GM19324 (cell line): Measurements from ENCODE around the gene ZNF724.
"Not testable (repeated sequence)": the region's sequence is repeated elsewhere in the genome, so short reads cannot be mapped to it uniquely, and the experiment has no call there.

ENCODE experiments used
- ATAC-seq: cut with Tn5 transposase; IDR thresholded peaks from one replicate; pipeline ENCODE4 v1.9.1; 2021; ENCODE audit warnings: mild to moderate bottlenecking, moderate library complexity; ENCODE audit not compliant: unreplicated experiment, low FRiP score

Gene ZNF724

GRCh38 chr19:23249911-23250649 lies at the start of gene ZNF724:
ZNF724 (minus strand) TSS chr19:23250394; CDS start chr19:23250242, 152 bp downstream.
- ATAC-seq: peak; percentile 99

DNA sequence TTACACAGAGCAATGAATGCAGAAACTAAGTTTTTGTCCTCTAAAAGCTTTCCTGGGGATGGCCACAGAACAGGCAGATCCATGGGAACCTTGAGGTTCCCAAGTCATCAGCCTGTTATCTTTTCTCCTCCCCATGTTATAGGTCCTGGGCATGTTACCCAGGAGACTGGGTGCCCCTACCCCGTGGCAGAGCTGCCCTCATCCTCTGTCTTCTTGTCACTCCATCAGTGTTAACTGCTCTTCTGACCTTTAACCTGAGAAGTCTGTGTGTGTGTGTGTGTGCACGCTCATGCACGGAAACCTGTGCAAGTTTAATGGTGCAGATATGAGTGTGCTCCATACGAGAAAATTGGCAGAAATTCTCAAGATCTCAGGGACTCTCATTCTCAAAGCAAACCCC lies 43.9 kb upstream of the ZNF724 start:
- no peak for ATAC-seq

DNA sequence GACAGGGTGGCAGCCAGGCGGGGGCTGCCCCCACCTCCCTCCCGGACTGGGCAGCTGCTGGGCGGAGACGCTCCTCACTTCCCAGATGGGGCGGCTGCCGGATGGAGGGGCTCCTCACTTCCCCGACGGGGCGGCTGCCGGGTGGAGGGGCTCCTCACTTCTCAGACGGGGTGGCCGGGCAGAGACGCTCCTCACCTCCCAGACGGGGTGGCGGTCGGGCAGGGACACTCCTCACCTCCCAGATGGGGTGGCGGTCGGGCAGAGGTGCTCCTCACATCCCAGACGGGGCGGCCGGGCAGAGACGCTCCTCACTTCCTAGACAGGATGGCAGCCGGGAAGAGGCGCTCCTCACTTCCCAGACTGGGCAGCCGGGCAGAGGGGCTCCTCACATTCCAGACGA lies 39.8 kb upstream of the ZNF724 start:
- not testable (repeated sequence) for ATAC-seq

DNA sequence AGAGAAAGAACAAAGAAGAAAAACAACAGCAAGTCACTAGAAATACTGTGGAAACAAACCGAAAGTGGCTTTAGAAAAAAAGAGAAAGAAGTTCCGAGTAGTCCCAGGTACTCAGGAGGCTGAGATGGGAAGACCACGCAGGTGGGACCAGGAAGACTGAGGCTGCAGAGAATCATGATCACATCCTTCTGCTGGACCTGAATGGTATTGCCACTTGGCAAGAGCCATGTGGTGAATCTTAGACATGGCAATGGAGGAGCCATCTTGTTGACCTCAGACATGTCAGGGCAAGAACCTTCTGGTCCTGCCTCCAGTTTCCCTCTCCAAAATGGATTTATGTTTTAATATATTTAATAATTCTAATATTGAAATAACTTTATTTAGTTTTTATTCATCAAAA lies 37.4 kb upstream of the ZNF724 start:
- no peak for ATAC-seq

DNA sequence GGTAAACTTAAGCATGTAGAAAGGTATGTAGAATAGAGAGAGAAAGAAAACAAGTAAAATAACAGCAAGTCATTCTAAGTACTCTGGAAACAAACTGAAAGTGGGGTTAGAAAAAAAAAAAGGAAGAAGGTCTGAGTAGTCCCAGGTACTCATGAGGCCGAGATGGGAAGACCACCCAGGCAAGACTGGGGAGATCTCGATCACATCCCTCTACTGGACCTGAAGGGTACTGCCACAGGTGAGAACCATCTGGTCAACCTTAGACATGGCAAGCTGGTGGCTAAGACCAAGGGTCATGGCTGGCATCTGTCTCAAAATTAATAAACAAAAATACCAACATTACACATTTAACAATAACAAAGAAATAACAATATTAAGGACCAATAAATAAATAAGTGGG lies 36.3 kb upstream of the ZNF724 start:
- no peak for ATAC-seq

- no peak for ATAC-seq
Measured at GRCh38 chr19:23285948-23286347, 35.8 kb upstream of the ZNF724 start.

- not testable (repeated sequence) for ATAC-seq
Measured at GRCh38 chr19:23285326-23285725, 35.1 kb upstream of the ZNF724 start.

- no peak for ATAC-seq
Measured at GRCh38 chr19:23283925-23284324, 33.7 kb upstream of the ZNF724 start.

DNA sequence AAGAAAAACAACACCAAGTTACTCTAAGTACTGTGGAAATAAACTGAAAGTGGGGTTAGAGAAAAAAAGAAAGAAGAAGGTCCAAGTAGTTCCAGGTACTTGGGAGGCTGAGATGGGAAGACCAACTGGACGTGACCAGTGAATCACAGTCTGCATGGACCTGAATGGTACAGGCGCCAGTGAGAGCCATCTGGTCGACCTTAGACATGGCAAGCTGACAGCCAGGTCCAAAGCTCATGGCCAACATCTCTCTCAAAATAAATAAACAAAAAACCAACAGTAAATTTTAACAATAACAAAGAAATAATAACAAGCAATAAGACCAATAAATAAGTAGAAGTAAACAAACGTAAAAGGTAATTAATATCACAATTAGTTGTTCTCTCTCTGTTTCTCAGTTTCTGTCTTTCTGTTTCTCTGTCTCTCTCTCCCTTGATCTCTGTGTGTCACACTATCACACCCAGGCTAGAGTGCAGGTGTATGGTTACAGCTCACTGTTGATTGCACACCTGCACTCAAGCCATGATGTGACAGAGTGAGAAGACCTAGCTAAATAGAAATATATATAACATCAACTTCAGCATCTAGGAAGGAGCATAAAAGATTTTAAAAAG lies 31.6 kb upstream of the ZNF724 start:
- ATAC-seq: no peak

DNA sequence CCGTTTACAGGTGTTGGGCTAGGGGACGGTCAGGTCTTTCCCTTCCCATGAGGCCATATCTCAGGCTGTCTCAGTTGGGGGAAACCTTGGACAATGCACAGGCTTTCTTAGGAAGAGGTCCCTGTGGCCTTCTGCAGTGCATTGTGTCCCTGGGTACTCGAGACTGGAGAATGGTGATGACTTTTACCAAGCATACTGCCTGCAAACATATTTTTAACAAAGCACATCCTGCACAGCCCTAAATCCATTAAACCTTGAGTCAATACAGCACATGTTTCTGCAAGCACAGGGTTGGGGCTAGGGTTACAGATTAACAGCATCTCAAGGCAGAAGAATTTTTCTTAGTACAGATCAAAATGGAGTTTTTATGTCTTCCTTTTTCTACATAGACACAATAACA lies 27.9 kb upstream of the ZNF724 start:
- not testable (repeated sequence) for ATAC-seq

- peak; percentile 99 for ATAC-seq
Measured at GRCh38 chr19:23273590-23274412, 23.6 kb upstream of the ZNF724 start.

DNA sequence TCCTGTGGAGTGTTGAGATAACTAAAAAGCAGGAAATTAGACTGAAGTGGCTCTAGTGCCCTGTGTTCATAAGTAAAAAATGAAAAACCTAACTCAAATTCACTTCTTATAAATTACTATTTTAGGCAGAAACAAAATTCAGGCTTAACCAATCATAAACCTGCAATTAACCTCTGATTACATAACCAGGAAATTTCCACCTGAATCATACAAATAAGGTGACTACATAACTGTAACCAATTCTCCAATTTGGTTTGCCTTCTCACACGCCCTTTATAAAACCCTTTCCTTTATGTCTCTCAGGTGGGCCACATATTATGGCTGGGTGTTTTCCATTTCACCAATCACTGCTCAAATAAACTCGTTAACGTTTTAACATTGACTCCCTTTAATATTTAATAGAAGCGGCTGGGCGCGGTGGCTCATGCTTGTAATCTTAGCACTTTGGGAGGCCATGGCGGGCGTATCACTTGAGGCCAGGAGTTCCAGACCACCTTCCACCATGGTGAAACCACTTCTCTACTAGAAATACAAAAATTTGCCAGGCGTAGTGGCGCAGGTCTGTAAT lies 22.9 kb upstream of the ZNF724 start:
- ATAC-seq: no peak

- ATAC-seq: no peak
Measured at GRCh38 chr19:23263870-23264590, 13.8 kb upstream of the ZNF724 start.

DNA sequence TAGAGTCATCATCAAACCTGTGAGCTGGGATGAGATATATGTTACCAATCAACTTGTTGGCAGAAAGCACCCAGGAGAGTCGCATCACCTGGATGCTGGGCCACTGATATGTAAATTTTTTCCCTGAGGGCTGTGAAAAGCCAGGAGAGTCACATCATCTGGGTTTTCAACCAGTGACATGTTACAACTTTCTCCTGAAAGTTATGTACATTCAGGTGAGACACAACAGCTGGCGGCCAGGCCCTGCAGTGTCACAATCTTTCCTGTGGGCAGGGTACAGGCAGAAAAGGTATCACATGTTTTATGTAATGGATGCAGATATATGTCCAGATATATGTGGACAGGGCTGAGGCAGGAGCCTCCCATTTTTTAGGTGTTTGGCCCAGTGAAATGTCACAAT lies 13.2 kb upstream of the ZNF724 start:
- no peak for ATAC-seq

DNA sequence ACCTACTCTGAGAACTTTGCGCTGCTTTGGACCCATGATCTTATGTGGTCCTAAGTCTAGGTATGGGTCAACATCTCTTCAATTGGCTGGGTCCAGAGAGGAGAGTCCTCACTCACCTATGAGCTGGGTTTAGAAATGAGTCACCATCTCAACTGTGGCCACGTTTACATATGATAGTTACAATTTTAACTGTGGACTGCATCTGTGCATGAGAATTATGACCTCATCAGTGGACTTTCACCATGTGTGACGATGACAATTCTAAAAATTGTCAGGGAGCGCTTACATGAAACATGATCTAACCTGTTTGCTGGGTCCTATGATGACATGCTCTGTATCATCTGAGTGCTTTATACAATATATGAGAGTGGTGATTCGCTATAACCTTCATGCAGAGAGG lies 12.7 kb upstream of the ZNF724 start:
- ATAC-seq: no peak

DNA sequence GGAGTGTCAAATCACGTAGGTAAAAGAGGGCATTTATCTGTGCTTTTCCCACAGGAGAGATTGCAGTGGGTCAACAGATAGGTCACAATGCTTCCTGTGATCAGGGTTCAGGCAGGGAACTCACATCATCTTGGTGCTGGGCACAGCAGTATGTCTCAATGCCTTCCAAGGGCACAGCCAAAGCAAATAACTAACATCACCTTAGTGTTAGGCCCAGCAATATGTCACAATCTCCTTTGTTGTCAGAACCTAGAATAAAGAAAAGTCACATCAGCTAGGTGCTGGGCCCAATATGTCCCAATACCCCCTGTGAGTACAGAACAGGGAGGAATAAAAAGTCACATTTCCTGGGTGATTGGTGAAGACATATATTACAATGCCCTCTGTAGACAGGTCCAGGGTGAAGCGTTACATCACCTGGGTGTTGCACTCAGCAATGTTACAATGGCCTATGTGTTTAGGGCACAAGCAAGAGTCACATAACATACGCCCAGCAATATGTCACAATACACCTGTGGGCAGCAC lies 11.4 kb upstream of the ZNF724 start:
- ATAC-seq: no peak

- ATAC-seq: no peak
Measured at GRCh38 chr19:23260956-23261355, 10.8 kb upstream of the ZNF724 start.

- ATAC-seq: no peak
Measured at GRCh38 chr19:23259961-23260360, 9.8 kb upstream of the ZNF724 start.

- ATAC-seq: no peak
Measured at GRCh38 chr19:23255700-23256099, 5.5 kb upstream of the ZNF724 start.
